IMR-90 (cell line): ENCODE measurements around the gene HEATR1.

Experiments used
- BHLHE40 ChIP-seq: fragments of 150-350 bp; IDR thresholded peaks from 2 replicates; pipeline ENCODE4 v1.6.1; 2016; ENCODE audit warnings: mild to moderate bottlenecking, low read depth, low read length
- CEBPB ChIP-seq: IDR thresholded peaks from 2 replicates; pipeline ENCODE4 v1.6.1; 2012; ENCODE audit warnings: low read depth, low read length, improper control_type of control experiment
- CHD1 ChIP-seq: IDR thresholded peaks from 2 replicates; pipeline ENCODE4 v1.6.1; 2012; ENCODE audit warnings: low read depth, low read length, improper control_type of control experiment
- CTCF ChIP-seq: conservative IDR thresholded peaks from 2 replicates; pipeline ENCODE4 v1.5.1; 2012; ENCODE audit warnings: mild to moderate bottlenecking, low read depth, low read length, improper control_type of control experiment
- FOS ChIP-seq: fragments of 150-350 bp; IDR thresholded peaks from 2 replicates; pipeline ENCODE4 v1.6.1; 2016; ENCODE audit warnings: low read depth, low read length
- MAFK ChIP-seq: IDR thresholded peaks from 2 replicates; pipeline ENCODE4 v1.6.1; 2012; ENCODE audit warnings: low read depth, low read length, improper control_type of control experiment
- MXI1 ChIP-seq: IDR thresholded peaks from 2 replicates; pipeline ENCODE4 v1.6.1; 2012; ENCODE audit warnings: low read depth, mild to moderate bottlenecking, low read length, moderate library complexity, borderline replicate concordance
- POLR2A ChIP-seq: IDR thresholded peaks from 2 replicates; pipeline ENCODE4 v1.6.1; 2012; ENCODE audit warnings: mild to moderate bottlenecking, low read depth, low read length
- RAD21 ChIP-seq: IDR thresholded peaks from 2 replicates; pipeline ENCODE4 v1.6.1; 2012; ENCODE audit warnings: low read length, improper control_type of control experiment
- RFX5 ChIP-seq: IDR thresholded peaks from 2 replicates; pipeline ENCODE4 v1.8.0; 2012; ENCODE audit warnings: low read depth, mild to moderate bottlenecking, low read length, moderate library complexity
- USF2 ChIP-seq: fragments of 150-350 bp; IDR thresholded peaks from 2 replicates; pipeline ENCODE4 v1.6.1; 2017; ENCODE audit warnings: mild to moderate bottlenecking, antibody characterized with exemption, low read length, low read depth

- TF ChIP-seq CEBPB, result peak; percentile 9; the same call in 1 of the 2 replicates
- no peak for TF ChIP-seq CTCF
- no peak for TF ChIP-seq MXI1
- no peak for TF ChIP-seq POLR2A
- no peak for TF ChIP-seq MAFK
- no peak for TF ChIP-seq RFX5
- no peak for TF ChIP-seq RAD21
- TF ChIP-seq USF2, result no peak
- no peak for TF ChIP-seq FOS
- no peak for TF ChIP-seq CHD1
- TF ChIP-seq BHLHE40, result peak; percentile 91
Measured at GRCh38 chr1:236516929-236517704, 87.2 kb downstream of the HEATR1 start.
